NCI-H2196 (cell line): ENCODE measurements around the gene NFIB.
A peak's percentile ranks its signal among the peaks of the same experiment; 100 is the strongest.

ENCODE experiments used
- DNase-seq: peaks from one replicate; lab custom pipeline; 2025; ENCODE audit not compliant: unreplicated experiment; lab: John Stamatoyannopoulos, UW

The NFIB gene

GRCh38 chr9:14086495-14086894 lies 227.4 kb downstream of the NFIB start:
- no peak for DNase-seq

DNA sequence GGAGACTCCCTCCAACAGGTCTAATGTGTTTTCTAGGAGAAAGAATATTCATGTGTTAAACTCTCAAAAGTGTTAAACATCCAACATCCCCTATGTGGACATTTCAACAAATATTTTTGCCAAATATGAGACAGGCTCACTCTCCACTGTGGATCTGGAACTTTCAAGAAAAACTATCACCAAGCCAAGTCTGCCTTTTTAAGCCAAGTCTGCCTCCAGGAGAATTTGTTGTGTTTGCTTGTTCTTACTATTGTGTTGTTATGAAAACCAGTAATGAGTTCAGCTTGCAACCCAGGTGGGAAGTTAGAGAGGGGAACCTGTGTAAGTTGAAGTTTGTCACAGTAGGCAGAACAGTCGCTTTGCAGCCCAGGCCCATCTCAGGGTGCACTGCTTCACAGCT lies 228.1 kb downstream of the NFIB start:
- DNase-seq, result no peak

GRCh38 chr9:14084867-14085266 lies 229.1 kb downstream of the NFIB start:
- DNase-seq, result no peak

DNA sequence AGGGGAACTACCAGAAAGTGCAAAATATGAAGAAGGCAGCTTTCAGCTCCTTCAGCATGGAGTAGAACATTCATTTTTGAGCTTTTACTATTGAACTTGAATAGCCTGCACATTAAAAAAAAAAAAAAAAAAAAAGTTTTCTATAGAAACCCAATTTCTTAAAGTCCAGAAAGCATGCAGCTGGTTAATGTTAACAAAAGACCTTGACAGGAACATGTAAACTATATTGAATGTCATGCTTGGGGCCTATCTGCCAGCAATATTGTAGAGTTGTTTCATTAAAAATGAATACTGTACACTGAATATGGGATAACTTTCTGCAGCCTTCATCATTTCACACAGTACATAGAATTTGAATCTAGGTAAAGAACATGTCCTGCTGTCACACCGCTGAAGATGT lies 230.6 kb downstream of the NFIB start:
- no peak for DNase-seq

- no peak for DNase-seq
Measured at GRCh38 chr9:14082732-14083131, 231.2 kb downstream of the NFIB start.

GRCh38 chr9:14081745-14082144 lies 232.2 kb downstream of the NFIB start:
- no peak for DNase-seq

DNA sequence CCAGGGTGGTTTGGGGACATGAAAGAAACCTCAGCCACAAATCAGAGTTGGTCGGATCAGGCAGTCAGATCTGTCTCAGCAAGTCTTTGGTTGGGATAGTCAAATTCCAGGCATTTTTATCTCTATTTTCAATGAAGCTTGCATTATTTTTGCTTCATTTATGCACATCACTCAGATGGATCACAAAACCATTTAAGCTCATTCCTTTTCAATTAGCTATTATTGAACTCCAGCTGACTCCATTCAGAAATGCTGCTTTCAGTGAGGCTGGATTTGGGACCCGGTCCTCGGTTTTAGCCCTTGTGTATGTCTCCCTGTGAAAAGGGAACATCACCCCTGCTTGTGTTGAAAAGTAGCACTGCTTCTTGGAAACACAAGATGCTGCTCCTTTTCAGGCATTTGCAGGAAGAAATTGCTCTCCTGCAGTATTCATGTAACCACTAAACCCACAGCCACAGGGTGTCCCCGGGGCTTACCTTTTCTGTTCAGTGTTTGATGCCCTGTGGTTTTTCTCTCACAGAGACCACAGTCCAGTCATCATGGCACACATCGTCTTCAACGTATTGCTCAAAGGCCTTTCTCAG lies 232.9 kb downstream of the NFIB start:
- DNase-seq, result no peak

GRCh38 chr9:14079440-14079839 lies 234.5 kb downstream of the NFIB start:
- DNase-seq, result no peak

DNA sequence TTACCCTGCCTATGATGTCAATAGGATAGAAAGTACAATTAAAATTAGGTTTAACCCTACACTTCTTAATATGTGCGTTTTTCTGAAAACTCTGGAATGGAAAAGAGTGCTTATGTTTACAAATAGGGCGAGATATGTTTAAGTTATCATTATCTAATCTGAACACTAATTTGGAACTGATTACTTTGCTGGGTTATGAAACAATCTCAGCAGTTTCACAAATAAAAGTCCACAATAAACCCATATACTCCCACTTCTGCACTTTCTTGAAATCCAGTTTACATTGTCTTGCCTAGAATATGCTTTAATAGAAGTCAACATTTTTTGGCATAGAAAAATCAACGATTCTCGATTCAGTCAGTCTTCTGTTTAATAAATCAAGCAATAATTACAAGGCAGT lies 236.3 kb downstream of the NFIB start:
- DNase-seq, result no peak

GRCh38 chr9:14075218-14075617 lies 238.7 kb downstream of the NFIB start:
- DNase-seq, result peak; percentile 42

GRCh38 chr9:14072850-14073249 lies 241.1 kb downstream of the NFIB start:
- no peak for DNase-seq

GRCh38 chr9:14071484-14071883 lies 242.5 kb downstream of the NFIB start:
- DNase-seq, result no peak

- DNase-seq, result no peak
Measured at GRCh38 chr9:14068690-14069089, 245.3 kb downstream of the NFIB start.

DNA sequence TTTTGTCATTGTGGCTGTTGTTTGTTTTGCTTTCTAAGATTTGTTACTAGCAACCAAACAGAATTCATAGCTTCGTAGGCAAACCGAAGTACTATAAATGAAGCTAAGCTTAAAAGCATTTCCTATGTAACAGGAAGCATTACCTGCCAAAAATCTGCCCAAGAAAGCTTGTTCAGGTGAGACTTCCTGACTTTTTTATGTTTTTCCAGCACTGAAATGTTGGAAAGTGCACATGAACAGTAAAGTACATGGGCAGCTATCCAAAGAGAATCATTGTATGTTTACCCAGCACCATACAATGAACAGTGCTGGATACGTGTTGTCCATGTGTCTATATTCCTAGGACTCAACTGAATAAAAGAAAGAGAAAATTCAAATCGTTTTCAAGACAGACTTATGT lies 247.1 kb downstream of the NFIB start:
- no peak for DNase-seq

DNA sequence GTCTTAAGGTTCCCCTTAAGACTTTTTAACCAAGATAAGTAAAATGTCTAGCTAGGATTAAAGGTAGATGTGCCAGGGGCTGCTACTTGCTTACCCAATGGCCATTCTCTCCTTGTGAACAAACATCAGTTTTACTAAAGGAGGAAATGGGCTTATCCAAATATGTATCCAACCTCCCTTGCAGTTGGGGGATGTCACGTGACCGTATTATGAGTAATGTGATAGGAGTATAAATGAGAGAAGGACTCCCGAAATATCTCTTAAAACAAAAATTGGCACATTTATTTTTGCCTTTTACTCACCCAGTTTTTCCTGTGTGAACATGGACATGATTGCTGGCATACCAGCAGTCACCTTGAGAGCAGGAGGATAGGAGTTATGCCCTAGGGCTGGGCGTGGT lies 247.9 kb downstream of the NFIB start:
- DNase-seq, result no peak

DNA sequence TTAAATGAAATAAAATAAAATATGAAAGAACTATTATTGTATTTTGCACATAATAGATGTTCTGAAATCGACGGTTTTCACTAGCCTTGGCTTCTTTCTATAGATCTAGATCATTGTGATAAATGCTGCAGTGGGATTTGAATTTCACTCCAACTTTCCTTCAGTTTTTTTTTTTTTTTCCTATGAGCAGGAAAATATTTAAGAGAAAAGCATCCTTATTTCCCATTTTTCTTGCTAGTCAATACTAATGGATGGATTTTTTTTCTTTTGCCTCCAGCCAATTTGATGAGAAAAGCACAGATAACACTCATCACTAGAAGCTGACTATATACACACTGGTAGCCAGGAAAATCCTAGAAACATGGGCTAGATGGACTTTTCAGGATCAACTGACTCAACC lies 249.0 kb downstream of the NFIB start:
- DNase-seq, result no peak

- DNase-seq, result no peak
Measured at GRCh38 chr9:14063756-14064155, 250.2 kb downstream of the NFIB start.

DNA sequence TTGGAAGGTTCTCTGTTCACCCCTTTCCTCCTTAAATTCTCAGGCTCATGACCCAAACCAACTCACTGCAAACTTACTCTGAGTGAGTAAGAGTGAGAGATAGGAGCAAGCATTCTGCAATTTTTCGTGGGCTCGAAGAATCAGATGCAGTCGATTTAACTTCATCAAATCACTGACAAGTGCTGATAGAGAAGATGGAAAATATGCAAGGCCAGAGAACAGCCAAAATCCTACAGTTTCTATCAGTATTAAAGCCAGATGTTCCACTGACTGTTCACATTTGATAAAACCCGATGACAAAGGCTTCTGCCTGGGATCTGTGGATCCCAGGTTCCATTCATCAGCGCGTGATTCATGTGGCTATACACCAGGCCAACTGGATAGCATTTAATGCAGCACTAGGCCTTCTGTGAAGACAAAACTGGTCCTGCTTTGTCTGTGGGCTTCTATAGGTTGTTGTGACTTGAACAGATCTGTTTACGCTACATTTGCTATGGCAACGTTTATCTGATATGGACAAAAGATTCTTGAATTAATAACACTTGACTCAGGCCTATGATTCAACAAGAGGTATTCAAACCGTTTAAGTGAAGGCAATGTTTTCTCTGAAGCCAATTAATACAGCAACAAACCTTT lies 251.2 kb downstream of the NFIB start:
- DNase-seq, result peak; percentile 36

GRCh38 chr9:14061936-14062585 lies 251.9 kb downstream of the NFIB start:
- no peak for DNase-seq

DNA sequence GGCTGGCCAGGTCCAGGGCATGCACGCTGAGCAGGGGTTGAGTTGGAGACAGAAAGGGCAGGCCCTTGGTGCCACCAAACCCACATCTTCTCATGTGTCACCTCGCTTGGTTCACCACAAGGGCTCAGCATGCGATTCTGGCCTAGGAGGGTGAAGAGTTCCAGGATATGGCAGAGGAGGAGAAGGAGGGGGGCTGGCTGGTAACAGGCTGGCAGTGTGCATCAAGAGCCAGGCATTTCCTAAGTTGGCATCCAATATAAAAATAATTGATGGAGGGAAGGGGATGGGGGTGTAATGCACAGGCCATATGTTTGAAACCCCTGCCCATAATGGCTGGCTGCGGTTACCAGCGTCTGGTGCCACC lies 255.6 kb downstream of the NFIB start:
- no peak for DNase-seq

GRCh38 chr9:14057368-14058324 lies 256.3 kb downstream of the NFIB start:
- DNase-seq, result no peak
